Measurements from ENCODE around the gene HSPA9. TPM values are rescaled to one million over a fixed set of nuclear protein-coding genes. Genes with fewer than 3 reads are reported as not detected.

The HSPA9 gene
- total RNA-seq, 3 donors from 2014 or later = 236 to 288 (median 266) TPM

DNA sequence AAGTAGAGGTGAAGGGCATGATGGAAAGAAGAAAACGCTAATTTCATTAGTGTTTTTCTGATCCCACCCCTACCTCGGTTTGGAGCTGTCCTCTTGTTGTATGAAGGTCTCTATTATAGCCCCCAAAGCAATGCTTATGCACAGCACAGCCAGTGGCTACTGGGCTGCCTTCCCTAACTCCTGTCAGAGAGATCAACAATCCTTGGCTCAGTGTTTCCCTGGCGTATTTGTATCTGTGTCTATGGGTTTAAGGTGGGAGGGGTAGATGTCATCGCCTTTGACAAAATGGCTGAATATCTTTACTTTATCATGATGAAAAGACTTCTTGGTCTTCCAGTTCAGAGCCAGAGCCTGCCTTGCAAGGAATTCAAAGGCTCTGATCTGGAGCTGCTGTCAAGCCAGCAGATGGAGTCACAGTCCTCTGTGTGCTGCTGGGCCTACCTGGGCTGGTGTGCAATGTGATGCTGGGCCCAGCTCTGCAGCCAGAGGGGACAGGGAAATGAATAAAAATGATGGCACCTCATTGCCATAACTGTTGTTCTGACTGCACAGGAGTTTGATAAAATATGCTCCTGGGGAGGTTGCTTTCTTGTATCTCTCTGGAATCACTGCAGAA is 20.1 kb upstream of the HSPA9 start:
- no peaks in the 10 kb centered on the region for H3K9me3 ChIP-seq
- TF ChIP-seq POLR2A (IDR thresholded peaks at IDR 0.05) = no peak
- TF ChIP-seq, protein P1, sequence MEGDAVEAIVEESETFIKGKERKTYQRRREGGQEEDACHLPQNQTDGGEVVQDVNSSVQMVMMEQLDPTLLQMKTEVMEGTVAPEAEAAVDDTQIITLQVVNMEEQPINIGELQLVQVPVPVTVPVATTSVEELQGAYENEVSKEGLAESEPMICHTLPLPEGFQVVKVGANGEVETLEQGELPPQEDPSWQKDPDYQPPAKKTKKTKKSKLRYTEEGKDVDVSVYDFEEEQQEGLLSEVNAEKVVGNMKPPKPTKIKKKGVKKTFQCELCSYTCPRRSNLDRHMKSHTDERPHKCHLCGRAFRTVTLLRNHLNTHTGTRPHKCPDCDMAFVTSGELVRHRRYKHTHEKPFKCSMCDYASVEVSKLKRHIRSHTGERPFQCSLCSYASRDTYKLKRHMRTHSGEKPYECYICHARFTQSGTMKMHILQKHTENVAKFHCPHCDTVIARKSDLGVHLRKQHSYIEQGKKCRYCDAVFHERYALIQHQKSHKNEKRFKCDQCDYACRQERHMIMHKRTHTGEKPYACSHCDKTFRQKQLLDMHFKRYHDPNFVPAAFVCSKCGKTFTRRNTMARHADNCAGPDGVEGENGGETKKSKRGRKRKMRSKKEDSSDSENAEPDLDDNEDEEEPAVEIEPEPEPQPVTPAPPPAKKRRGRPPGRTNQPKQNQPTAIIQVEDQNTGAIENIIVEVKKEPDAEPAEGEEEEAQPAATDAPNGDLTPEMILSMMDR (IDR thresholded peaks at IDR 0.05) = peak in 2 of 3 donors; percentile 25 to 26
- no peak overlapping the region for H3K27ac ChIP-seq
- H3K4me1 ChIP-seq = peaks cover 0 to 4% of the 10 kb centered on the region in 2 donors
- intact Hi-C loops (cut with DNase I; ENCODE audit: low total_unique reads) = no loop called here
- no peaks in the 10 kb centered on the region for H3K27me3 ChIP-seq
- no peaks in the 10 kb centered on the region for H3K36me3 ChIP-seq
- H3K4me3 ChIP-seq = no peak overlapping the region
- DNase-seq (ENCODE audit: low spot score in 2 of 2) = no peak

DNA sequence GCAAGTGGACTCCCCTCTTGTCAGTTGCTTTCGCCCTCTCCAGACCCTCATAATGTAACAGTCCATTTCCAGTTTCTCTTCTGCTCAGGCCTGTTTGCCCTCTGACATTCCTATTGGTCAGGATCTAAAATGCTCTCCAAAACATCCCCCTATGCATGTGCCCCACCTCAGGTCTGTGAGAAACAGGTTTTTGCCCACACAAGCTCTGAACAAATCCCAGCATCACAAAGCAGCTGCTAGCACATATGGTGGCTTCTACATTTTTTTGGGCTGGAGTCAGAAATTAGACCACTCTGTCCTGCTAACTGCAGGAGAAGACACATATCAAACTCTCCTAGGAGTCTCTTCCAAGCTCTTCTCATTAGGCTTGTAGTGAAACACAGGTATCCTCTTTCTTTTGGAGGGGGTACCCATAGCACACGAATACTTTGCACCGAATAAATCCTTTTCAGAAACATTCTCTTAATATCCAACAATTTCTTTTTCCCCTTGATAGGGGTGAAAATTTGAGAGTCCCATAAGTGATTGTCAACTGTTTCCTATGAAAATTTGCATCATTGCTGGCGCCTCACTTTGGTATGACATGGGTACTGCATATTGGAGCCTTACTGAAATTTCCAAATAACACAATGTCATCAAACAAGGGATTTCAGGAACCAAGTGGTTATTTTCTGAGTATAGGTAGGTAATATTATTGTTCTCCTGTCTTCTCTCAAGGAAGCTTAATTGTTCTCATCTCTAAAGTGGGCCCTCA is 19.3 kb upstream of the HSPA9 start:
- no peak overlapping the region for H3K27ac ChIP-seq
- intact Hi-C loops (cut with DNase I; ENCODE audit: low total_unique reads) = no loop called here

DNA sequence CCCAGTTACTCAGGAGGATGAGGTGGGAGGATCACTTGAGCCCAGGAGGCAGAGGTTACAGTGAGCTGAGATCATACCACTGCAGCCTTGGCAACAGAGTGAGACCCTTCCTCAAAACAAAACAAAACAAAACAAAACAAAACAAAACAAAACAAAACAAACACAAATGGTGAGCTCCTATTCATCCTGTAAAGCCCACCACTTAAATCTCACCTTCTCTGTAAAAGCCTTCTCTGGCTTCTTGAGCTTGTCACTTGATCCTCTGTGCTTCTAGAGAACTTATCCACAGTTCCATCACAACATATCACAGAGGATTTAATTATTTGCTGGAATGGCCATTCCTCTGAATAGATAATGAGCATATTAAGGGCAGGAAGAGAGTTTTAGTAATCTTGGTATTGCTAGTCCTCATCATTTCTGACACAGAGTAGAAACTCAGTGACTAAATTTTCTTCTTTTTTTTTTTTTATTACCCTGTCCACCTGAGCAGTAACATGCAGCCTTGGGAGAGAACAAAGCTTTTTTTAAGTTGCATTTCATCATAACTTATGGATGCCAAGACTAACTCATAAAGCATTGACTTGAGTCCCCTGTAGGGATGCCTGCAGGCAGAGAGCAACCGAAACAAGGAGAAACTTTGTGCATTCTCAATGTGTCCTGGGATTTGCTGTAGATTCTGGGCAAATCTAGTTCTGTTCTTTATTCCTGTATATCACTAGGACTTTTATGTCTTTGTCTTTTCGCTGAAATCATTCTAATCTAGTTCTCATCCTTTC is 13.0 kb upstream of the HSPA9 start:
- Histone ChIP-seq H3K27ac (peak overlapping the region; percentile 43 to 68), H3K27me3 (no peaks in the 10 kb centered on the region), H3K36me3 (no peaks in the 10 kb centered on the region), H3K4me1 (peaks cover 0 to 4% of the 10 kb centered on the region in 2 donors), H3K4me3 (no peak overlapping the region), H3K9me3 (no peaks in the 10 kb centered on the region)
- intact Hi-C loops (cut with DNase I; ENCODE audit: low total_unique reads) = no loop called here
- TF ChIP-seq POLR2A (IDR thresholded peaks at IDR 0.05) = no peak
- no peak for TF ChIP-seq POLR2AphosphoS5 (IDR thresholded peaks at IDR 0.05)
- TF ChIP-seq, protein P1 (IDR thresholded peaks at IDR 0.05) = no peak
- DNase-seq (ENCODE audit: low spot score in 2 of 2) = peak in 1 of 2 donors; percentile 58

More for the DNA sequence above, 19.3 kb upstream of the HSPA9 start:
- H3K4me3 ChIP-seq = no peak overlapping the region
- peaks cover 0 to 4% of the 10 kb centered on the region in 2 donors for H3K4me1 ChIP-seq
- H3K27me3 ChIP-seq = no peaks in the 10 kb centered on the region
- TF ChIP-seq, protein P1 (IDR thresholded peaks at IDR 0.05) = peak in 1 of 3 donors; percentile 11
- TF ChIP-seq POLR2A (IDR thresholded peaks at IDR 0.05) = no peak
- H3K9me3 ChIP-seq = no peaks in the 10 kb centered on the region
- H3K36me3 ChIP-seq = no peaks in the 10 kb centered on the region
- DNase-seq (ENCODE audit: low spot score in 2 of 2) = no peak

DNA sequence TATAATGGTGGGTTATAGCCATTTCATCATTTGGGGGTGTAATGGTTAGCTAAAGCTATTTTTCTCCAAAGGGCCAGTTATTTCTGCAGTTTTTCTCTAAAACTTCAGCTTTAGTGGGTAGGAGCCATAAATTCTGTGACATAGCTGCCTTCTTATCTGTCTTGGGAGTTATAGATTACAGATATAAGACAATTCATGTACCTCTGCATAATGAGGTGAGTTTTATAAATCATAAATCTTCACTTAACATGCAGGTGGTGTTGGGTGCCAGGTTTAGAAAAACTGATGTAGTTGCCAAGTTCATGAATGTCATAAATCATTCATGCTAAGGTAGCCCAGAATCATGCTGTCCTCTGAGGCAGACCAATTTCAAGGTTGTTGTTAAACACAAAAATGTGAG is 10.0 kb upstream of the HSPA9 start:
- TF ChIP-seq, protein P1 (IDR thresholded peaks at IDR 0.05) = no peak
- no peak for TF ChIP-seq POLR2A (IDR thresholded peaks at IDR 0.05)
- no peak for TF ChIP-seq POLR2AphosphoS5 (IDR thresholded peaks at IDR 0.05)
- intact Hi-C loops (cut with DNase I; ENCODE audit: low total_unique reads) = no loop called here
- no peak overlapping the region for H3K4me3 ChIP-seq
- H3K27me3 ChIP-seq = no peaks in the 10 kb centered on the region
- H3K4me1 ChIP-seq = no peaks in the 10 kb centered on the region
- no peaks in the 10 kb centered on the region for H3K36me3 ChIP-seq
- no peak for DNase-seq (ENCODE audit: low spot score in 2 of 2)
- no peak overlapping the region for H3K27ac ChIP-seq
- no peaks in the 10 kb centered on the region for H3K9me3 ChIP-seq
